ENCODE data around the gene GMCL1.

DNA sequence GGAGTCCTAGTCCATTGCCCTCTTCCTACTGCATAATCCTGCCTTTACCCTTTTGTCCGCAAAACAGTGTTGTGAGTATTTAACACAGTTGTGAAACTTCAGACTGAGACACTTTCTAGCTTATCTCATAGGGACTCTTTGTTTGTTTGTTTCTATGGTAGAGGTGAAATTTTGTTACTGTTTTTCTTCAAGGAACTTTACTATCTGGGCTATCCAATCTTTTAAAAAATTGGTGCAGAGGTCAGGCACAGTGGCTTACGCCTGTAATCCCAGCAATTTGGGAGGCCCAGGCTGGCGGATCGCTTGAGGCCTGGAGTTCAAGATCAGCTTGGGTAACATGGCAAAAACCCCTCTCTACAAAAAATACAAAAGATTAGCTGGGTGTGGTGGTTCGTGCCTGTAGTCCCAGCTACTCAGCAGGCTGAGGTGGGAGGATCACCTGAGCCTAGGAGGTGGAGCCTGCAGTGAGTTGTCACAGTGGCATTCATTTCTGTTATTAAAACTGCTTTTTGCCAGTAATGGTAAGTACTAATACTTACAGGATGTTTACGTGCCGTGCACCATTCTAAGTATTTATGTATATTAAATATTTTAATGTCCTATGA lies 18.8 kb downstream of the GMCL1 start:
- TF ChIP-seq EP300 (IDR thresholded peaks at IDR 0.05; ENCODE audit: borderline replicate concordance) (no peak), ZBTB7A (IDR thresholded peaks at IDR 0.05; ENCODE audit: low read depth) (no peak)
